Fibroblast of skin of right quadriceps (primary cell): Measurements from ENCODE around the gene TMEM272.
A peak's percentile ranks its signal among the peaks of the same experiment; 100 is the strongest.

Source experiments
- DNase-seq: peaks from one replicate; pipeline ENCODE4 v3.0.0-alpha.2; 2013

TMEM272 gene, protein sequence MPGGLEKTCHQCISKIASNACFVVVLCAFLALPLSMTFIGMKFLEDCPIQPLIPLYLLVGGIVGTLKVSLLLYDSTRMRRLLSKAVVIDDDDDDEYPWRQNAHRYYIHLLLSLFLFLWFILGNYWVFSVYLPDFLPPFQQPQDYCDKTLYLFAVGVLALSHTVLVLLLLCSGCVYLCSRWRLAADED

DNA sequence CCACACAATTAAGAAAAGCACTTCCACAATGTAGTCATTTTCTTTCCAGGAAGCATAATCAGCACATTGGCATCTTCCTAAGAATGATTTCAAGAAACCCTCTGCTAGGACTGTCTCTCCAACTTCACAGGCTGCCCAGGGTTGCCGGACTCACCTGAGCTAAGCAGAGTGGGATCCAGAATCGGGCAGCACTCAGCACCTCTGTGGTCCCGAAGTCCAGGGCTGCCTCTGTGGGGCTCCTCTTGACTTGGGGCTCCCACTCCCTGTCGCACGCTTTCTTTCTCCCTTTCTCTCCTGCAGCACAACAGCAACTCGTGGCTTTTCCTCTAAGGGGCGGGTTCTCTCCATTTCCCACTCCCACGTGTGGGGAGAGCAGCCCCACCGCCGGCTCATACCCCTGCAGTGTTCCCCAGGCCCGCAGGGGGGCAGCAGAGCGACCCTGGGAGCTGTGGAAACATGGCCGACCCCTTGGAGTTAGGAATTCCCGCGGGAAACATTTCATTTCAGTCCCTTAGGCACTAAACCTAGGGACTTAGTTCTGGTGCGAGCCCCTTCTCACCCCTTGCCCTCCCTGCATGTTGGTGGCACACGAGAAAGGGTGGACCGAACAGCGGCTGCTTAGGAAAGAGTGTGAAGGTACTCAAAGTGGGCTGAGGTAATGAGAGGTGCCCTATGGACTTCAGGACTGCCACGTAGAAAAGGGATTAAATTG is at the start of gene TMEM272:
TMEM272 (minus strand) TSS at position 316 of the 712 bp plus-strand sequence. CDS start 6,647 bp downstream, outside the sequence.
- peak; percentile 38 for DNase-seq

DNA sequence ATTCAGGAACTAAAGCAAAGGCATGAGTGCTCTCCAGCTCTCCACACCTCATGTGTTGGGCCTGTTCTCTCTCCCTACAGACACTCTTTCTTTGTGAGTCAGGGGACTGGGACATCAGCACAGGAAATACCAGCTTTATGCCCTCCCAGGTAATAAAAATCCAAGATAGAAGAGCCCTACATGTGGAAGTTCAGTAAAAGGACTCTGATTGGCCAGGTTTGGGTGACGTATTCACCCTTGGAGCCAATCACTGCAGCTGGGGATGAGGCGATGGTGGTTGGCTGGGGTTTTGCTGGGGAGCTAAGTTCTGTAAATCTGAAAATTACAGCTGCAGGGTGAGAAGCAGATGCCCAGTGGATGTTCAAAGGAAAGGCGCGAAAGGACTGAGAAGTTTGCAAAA is 49.3 kb upstream of the TMEM272 start:
- DNase-seq: peak; percentile 25

DNA sequence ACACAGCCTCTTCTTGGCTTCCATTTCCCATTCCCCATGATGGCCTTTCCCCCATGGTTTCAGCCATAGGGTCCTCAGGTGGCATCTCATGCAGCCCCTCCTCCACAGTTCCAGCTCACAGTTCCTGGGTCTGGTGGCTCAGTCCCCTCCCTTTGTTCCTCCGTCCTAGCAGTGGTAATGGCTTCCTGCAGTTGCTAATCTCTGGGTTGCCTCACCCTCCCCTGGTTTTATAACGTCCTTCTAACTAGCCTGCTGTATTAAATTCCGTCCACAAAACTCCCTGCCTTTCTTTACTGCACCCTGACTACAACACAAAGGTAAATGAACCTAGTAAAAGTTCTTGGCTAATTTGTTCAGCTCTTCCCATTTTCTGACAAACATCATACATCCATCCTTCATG is 47.7 kb upstream of the TMEM272 start:
- DNase-seq: no peak

DNA sequence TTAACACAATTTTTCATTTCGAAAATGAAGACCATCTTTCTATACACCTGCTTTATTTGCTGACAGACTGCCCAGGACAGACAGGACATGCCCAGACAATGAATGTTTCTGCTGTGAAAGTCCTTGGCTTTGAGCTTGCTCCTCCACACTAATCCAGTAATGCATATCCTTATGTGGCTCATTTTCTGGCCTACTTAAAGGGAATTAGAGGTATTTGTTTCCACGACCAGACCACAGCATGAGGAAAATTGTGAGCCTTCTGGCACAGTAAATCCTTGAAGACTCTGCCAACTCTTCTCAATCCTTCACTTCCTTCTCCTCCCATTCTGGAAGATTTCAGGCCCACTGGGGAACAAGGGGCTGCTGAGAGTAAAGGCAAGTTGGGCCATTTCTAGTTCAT is 42.5 kb upstream of the TMEM272 start:
- no peak for DNase-seq

DNA sequence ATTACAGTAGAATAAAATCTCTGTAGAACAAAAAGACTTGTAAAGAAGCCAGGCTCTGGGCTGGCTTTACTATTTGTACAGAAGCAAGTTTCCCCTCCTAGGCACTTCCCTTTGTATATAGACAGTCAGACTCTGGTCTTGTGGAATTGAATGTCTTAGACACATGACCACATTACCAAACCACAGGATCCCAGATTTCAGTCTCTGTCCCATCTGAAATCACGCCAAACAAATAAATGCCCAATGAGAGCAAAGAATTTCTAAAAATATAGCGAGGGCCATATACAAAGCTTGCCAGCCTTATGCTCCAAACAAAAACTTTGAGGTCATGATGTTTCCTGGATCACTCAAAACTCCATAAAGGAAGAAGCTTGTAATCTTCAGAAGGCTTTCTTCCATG is 40.7 kb upstream of the TMEM272 start:
- no peak for DNase-seq

DNA sequence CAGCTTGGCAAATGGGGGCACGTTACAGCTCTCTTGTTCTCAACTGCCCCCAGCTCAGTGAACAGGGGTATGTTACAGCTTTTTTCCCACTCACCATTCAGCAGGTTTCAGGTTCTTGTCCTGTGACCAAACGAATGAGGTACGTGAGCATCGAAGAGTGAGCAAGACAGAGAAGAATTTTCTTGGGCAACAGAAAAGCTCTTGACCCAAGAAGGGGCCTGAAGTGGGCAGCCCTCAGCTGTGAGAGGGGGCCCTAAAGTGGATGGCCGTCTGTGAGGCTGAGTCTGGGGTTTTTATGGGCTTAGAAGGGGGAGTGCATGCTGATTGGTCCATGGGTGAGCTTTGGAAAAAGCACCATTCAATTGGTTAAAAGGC is 38.2 kb upstream of the TMEM272 start:
- no peak for DNase-seq

DNA sequence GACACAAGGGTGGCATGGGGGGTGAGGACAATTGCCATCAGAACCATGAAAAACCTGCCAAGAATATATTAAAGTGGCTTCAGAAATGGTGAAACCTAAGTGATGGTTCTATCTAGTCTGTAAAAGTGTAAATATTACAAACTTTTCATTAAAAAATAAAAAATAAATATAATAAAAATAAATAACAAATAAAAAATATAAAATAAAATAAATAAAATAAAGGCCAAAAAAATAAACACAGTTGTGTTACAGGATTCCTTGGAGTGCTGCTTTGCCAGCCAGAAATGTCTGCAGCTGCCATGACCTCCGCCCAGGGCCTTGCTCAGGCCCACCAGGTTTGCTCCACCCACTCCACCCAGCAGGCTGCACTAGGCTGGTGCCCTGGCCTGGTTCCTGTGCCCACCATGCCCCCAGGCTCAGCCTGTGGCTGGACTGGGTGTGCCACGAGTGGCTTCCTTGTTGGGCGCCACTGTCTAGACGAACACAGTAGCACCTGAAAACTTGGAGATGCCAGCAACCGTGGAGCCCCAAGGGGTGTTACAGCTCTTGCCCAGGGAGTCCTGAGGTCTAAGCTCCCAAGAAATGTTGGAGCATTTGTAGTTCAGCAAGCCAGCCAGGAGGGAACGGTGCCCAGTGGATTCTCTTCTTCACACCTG is 37.7 kb upstream of the TMEM272 start:
- DNase-seq: no peak

DNA sequence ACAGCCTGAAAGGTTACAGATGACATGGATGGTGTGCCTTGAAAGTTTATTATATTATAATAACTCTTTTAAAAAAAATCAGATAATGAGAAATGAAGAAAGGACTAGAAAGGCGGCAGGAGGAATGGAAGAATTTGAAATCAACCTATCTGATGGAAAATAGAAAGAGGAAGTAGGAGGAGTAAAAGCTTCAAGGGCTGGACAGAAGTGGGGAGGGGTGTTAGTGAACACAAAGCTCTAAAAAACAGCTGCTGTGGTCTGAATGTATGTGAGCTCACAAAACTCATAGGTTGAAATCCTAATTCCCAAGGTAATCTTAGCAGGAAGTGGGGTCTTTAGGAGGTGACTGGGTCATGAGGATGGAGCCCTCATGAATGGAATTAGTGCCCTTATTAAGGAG is 36.3 kb upstream of the TMEM272 start:
- DNase-seq: no peak

DNA sequence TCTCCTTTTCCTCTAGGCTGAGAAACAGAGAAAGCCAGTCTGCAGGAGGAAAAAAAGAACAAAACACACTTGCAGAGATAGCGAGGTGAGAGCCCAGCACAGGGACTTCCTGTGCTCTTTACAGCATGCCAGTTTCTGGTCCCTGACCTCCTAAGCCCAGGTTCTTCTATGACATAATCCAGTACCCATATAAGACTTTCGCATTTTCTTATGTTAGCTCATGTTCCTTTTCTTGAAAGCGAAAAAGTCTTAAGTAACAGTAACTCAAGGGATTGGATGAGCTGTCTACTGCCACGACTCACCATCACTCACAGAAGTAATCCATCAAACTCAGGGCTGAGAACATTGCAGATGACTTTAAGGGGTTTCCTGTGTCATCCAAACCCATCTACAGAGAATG is 34.2 kb upstream of the TMEM272 start:
- DNase-seq: no peak

DNA sequence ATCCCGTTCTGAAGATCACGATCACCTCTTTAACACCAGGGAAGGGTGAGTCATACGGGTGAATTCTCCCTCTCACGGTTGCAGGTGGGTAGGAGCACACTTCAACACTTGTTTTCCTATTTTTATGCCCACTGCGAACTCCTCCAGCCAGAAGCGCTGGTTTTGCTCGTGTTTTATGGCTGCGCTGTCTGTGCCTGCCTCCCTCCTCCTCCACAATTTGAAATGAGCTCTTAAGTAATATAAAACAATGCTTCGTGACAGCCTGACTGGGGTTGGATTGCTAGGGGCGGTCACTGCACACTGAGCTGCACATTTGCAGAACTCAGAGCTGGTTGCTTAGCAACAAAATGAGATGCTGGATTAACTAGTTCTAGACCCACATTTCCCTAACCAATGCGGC is 29.7 kb upstream of the TMEM272 start:
- no peak for DNase-seq

DNA sequence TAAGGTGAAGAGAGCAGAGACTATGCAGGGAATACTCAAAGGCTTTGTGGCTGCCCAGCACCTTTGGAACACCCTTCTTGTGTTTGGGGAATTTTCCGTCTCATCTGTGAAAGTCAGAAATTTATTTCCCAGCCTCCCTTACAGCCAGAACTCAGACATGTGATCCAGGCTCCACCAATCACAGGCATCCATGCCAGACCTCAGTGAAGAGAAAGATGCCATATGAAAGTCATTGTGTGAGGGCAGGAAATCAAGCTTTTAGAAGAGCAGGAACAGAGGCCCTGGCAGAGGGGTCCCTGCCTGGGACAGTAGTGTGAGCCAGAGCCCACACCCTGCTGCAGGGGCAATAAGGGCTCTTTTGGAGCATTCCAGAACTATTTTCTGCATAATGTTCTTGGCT is 28.9 kb upstream of the TMEM272 start:
- no peak for DNase-seq

DNA sequence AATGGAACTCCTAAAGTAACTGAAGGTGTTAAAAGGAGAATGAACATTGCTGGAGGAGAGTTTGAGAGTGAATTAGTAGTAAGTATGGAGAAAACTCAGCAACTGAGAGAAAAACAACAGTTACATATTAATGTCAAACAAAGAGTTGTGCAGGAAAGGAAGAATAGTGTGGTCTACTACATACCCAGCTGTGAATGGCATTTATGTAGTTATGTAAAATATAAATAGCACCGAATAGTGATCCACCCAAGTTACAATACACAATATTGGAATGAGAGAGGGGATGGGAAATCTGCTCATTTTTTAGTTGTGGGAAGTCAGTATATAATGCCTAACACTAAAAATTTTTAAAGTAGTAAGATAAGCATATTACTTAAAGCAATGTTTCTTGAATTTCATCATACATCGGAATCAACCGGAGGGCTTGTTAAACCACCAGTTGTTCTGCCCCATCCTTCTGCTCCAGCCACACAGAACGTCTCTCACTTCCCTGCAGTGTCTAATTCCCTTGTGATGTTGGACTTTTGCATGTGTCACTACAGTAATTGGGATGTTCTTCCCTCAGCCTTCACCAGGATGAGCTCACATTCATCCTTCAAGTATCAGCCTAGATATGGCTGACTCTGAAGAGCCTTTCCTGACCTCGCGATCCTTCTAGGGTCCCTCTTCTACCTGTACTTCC is 28.3 kb upstream of the TMEM272 start:
- DNase-seq: no peak

DNA sequence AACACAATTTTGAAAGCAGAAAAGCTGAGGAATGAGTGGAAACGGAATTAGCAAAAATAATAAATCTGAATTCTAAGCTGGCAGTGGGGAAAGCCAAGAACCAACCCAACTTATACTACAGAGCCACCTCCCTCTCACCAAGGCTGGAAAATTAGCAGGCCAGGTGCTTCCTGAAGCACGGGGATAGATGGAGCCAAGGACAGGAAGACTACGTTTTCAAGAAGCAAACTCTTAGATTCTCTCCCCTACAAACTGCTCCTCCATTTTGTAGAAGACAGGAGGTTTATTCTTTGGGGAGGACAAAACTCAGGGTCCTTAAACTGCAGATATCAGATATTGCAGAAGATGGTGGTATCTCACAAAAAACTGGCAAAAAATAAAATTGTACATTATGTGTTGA is 25.6 kb upstream of the TMEM272 start:
- no peak for DNase-seq

DNA sequence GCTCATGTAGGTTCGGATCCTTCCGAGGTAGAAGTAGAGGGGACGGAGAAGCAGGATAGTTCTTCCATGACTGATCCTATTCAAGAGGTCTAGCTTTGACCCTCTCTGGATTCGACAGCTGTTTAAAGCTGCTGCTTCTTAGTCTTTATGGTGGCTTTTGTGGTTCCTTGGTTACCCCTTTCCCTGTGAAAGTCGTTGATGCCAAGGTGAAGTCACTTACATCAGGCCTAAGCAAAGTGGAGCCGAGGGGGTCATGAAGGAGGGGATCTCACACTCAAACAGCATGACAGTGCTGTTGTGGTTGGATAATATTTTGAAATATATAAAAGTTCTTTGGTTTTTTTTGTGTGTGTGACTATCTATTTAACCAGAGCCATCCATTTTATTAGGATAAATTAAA is 24.9 kb upstream of the TMEM272 start:
- no peak for DNase-seq

DNA sequence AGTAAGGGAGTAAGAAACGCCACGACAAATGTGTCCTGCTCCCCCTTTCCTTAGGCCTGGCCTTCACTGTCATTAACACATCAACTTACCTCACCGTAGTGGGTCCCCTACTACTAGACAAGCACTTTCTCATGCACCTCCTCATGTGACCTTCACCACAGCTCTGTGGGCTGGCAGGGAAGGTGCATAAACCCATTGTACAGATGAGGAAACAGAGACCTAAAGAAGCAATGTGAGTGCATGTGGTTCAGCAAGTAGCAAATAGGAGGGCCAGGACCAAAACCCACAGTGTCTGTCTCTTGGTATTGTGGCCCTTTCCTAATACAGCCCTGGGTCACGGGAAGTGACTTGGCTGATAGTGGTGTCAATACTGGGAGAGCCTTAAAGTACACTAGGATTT is 22.1 kb upstream of the TMEM272 start:
- DNase-seq: no peak

DNA sequence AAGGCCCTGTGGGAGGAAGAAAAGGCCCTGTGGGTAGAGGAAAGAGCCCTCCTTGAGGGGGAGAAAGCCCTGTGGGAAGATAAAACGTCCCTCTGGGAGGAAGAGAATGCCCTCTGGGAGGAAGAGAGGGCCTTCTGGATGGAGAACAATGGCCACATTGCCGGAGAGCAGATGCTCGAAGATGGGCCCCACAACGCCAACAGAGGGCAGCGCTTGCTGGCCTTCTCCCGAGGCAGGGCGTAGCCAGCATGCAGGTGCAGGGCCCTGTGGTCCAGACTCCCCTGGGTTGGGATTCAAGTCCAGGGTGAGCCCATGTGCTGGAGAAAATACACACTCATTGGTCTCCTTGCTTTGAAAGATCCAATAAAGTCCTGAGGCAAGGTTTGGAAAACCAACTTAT is 20.9 kb upstream of the TMEM272 start:
- no peak for DNase-seq

DNA sequence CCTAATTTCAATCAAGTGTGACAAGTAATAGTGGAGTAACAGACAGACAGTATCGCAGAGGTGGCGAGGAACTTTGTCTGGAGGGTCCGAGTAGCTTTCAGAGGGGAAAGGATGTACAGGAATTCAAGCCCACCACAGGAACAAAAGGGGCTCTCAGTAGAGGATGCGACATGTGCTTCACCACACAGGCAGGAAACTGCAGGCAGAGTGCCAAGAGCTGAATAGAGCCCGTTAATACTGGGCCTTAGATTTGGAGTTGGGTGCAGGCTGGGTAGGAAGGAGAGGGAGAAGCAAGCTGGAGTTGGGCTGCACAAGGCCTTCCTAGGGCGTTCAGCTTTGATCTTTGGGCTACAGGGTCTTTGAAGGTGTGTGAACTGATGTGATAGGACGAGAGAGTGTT is 18.0 kb upstream of the TMEM272 start:
- DNase-seq: no peak

DNA sequence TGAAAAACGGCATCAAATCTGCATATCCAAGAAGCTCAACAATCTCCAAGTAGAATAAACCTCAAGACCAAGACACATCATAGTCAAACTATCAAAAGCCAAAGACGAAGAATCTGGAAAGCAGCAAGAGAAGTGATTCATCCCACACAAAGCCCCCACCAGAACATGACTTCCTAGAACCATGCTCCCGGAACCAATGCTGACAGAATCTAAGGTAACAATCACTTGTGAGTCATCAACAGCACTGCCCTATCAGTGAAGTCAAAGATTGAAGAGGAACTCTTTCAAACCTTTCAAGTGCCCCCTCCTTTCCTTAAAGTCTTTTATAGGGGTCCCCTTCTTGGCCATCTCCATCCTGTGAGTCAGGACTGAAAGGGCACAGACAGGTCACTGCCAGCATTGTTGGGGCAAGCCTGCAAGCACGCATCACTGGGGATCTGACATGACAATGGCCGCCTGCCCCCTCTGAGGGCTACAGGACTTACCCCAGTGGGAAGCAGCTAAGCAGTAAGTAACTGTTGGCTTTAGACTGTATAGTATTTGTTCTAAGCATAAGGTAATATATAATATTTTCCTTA is 16.8 kb upstream of the TMEM272 start, which contains the start of gene CCDC70:
CCDC70 (plus strand) TSS at position 247 of the 578 bp plus-strand sequence. CDS start 3,443 bp downstream, outside the sequence.
- peak; percentile 59 for DNase-seq

DNA sequence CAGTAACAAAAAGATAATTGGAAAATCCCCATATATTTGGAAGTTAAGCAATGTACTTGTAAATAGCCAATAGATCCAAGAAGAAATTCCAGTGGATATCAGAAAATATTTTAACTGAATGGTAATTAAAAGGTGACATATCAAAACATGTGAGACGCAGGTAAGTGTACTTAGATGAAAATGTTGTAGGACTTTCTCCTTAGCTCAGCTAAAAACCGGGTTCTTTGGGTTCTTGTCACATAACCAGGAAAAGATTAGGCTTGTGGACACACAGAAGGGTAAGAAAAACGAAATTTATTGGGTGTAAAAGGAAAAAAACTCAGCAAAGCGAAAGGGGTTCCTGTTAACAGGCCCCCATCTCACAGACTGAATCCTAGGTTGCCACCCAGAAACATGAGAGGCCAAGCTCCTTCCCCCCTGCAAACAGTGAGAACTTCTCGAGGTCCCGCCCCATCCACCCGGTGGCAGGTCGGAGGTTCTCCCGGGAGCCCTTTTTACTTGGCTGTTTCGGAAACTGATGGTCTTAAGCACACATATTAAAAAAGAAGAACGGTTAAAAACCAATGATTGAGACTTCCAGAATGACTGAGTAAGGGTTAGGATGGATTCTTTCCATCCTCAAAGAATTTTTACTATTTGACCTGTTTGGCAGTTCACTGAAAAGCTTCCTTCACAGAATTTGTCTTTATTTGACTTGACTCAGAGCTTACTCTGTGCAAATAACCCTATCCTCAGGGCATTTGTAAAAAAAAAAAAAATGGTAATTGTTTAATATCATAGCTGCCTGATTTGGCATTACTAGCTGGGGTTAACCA is 13.7 kb upstream of the TMEM272 start:
- no peak for DNase-seq

DNA sequence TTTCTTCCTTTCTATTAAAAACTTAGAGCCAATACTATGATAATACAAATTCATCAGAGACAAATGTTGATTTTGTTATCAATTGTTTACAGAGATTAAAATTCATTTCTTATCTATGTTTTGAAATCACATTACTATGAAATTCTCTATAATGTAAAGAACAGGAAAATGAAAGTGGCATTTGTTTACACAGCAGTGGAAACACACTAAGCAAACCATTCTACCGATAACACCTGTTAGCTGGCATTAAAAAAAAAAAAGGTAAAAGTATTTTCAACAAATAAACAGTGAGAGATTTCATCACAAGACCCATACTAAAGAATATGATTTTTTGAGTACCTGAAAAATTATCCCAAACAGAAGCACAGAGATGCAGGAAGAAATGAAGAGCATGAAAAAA is 12.0 kb upstream of the TMEM272 start:
- no peak for DNase-seq

DNA sequence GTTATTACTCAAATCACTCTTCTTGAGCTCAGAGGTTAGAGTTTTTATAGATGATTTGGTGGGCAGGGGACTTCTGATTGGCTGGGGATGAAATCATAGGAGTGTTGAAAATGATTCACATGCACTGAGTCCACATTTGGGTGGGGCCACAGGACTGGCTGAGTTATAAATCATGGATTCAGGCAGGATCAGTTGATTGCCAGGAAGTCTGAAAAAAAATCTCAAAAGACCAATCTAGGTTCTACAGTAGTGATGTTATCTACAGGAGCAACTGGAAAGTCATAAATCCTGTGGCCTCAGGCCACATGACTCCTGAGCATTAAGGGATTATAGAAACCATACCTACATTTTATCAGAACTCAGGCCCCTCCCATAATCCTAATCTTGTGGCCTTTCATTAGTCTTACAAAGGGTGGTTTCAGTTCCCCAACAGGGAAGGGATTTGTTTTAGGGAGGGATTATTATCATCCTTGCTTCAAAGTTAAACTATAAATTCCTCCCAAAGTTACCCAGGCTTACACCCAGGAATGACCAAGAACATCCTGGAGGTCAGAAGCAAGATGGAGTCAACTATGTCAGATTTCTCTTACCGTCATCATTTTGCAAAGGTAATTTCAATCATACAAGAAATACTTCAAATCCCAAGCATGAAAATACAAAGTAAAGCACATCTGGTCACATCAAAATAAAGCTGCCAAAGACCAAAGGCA is 11.2 kb upstream of the TMEM272 start:
- no peak for DNase-seq
